Adipose tissue (tissue), 3 donors: Measurements from ENCODE around the gene PIK3R4. TPM values are rescaled to one million over a fixed set of nuclear protein-coding genes. Genes with fewer than 3 reads are reported as not detected.

Experiments used
- H3K27ac ChIP-seq: one replicate; pipeline ENCODE4 v1.5.1; 2013; ENCODE audit warnings: low read depth, low read length
- WGBS, 3 donors: extraction: QIAGEN DNeasy Blood & Tissue Kit; methylation state at CpG; one replicate each; pipeline ENCODE4 v1.1.7; 2013; 5-methylcytosine and 5-hydroxymethylcytosine counted together
- polyA plus RNA-seq, 3 donors: library from polyadenylated mRNA; stranded (reverse); fragments of 200-250 nt; gene quantifications; one replicate each; pipeline ENCODE4 v1.2.3, GENCODE V29; 2013
- donor health status: healthy with polysubstance abuse.
- donor health status: Bipolar disorder and iron deficiency.
- donor health status: healthy.

Gene PIK3R4
- polyA plus RNA-seq, 3 donors, result 11.0 to 20.9 (median 15.9) TPM

GRCh38 chr3:130748981-130749380, 2.4 kb upstream of the PIK3R4 start:
- 56 to 65% (median 64%) methylated on average over 1 of the region's 1 CpG for WGBS, 3 donors

GRCh38 chr3:130748467-130748861, 1.8 kb upstream of the PIK3R4 start:
- H3K27ac ChIP-seq, result no peak overlapping the region
- WGBS, 3 donors, result 48 to 71% (median 68%) methylated on average over 3 of the region's 3 CpGs

More at GRCh38 chr3:130748981-130749380, 2.4 kb upstream of the PIK3R4 start:
- H3K27ac ChIP-seq, result no peak overlapping the region

- 93 to 100% (median 96%) methylated on average over 2 of the region's 2 CpGs for WGBS, 3 donors
These were observed 3.3 kb downstream of the PIK3R4 start for GRCh38 chr3:130743354-130743753.

GRCh38 chr3:130741946-130742610, 4.6 kb downstream of the PIK3R4 start:
- WGBS, 3 donors, result 84 to 92% (median 90%) methylated on average over 6 of the region's 6 CpGs
- no peak overlapping the region for H3K27ac ChIP-seq

More at GRCh38 chr3:130743354-130743753, 3.3 kb downstream of the PIK3R4 start:
- no peak overlapping the region for H3K27ac ChIP-seq

- H3K27ac ChIP-seq, result no peak overlapping the region
These were observed 6.8 kb downstream of the PIK3R4 start for GRCh38 chr3:130739848-130740247.

- 44 to 96% (median 94%) methylated on average over 4 of the region's 4 CpGs for WGBS, 3 donors
- H3K27ac ChIP-seq, result no peak overlapping the region
These were observed 8.4 kb downstream of the PIK3R4 start for GRCh38 chr3:130738241-130738640.

- WGBS, 3 donors, result 87 to 97% (median 89%) methylated on average over 2 of the region's 2 CpGs
- no peak overlapping the region for H3K27ac ChIP-seq
These were observed 9.0 kb downstream of the PIK3R4 start for GRCh38 chr3:130737622-130738021.

GRCh38 chr3:130733236-130733875, 13.3 kb downstream of the PIK3R4 start:
- 41 to 85% (median 70%) methylated on average over 8 of the region's 8 CpGs for WGBS, 3 donors
- no peak overlapping the region for H3K27ac ChIP-seq

GRCh38 chr3:130732501-130732900, 14.1 kb downstream of the PIK3R4 start:
- WGBS, 3 donors, result 53 to 97% (median 94%) methylated on average over 2 of the region's 2 CpGs
- no peak overlapping the region for H3K27ac ChIP-seq

- 97 to 98% (median 98%) methylated on average over 6 of the region's 6 CpGs for WGBS, 3 donors
- no peak overlapping the region for H3K27ac ChIP-seq
These were observed 14.8 kb downstream of the PIK3R4 start for GRCh38 chr3:130731817-130732216.

GRCh38 chr3:130729154-130729553, 17.5 kb downstream of the PIK3R4 start:
- WGBS, 3 donors, result 33 to 73% (median 55%) methylated on average over 2 of the region's 2 CpGs
- H3K27ac ChIP-seq, result no peak overlapping the region

- H3K27ac ChIP-seq, result no peak overlapping the region
- 33 to 63% (median 57%) methylated on average over 2 of the region's 2 CpGs for WGBS, 3 donors
These were observed 18.6 kb downstream of the PIK3R4 start for GRCh38 chr3:130728037-130728436.

GRCh38 chr3:130725746-130726145, 20.9 kb downstream of the PIK3R4 start:
- H3K27ac ChIP-seq, result no peak overlapping the region
- 76 to 88% (median 77%) methylated on average over 2 of the region's 2 CpGs for WGBS, 3 donors

GRCh38 chr3:130715616-130716015, 31.0 kb downstream of the PIK3R4 start:
- WGBS, 3 donors, result 94 to 98% (median 95%) methylated on average over 1 of the region's 1 CpG
- H3K27ac ChIP-seq, result no peak overlapping the region

GRCh38 chr3:130712718-130713423, 33.8 kb downstream of the PIK3R4 start:
- 86 to 90% (median 88%) methylated on average over 3 of the region's 3 CpGs for WGBS, 3 donors
- no peak overlapping the region for H3K27ac ChIP-seq

GRCh38 chr3:130711565-130712324, 34.9 kb downstream of the PIK3R4 start:
- H3K27ac ChIP-seq, result no peak overlapping the region
- 90 to 94% (median 91%) methylated on average over 4 of the region's 4 CpGs for WGBS, 3 donors

GRCh38 chr3:130709671-130710070, 37.0 kb downstream of the PIK3R4 start:
- no peak overlapping the region for H3K27ac ChIP-seq
- WGBS, 3 donors, result 73 to 82% (median 79%) methylated on average over 1 of the region's 1 CpG

GRCh38 chr3:130707902-130708601, 38.6 kb downstream of the PIK3R4 start:
- H3K27ac ChIP-seq, result no peak overlapping the region
- 55 to 71% (median 60%) methylated on average over 3 of the region's 3 CpGs for WGBS, 3 donors
